GM12865 (cell line): ENCODE measurements around the gene CDK15.

Experiments used
- DNase-seq: peaks from one replicate; pipeline ENCODE4 v3.0.0; 2010; ENCODE audit warnings: low read depth
- H3K4me3 ChIP-seq: 2 replicates; pipeline ENCODE4 v1.5.1; 2011; ENCODE audit warnings: mild to moderate bottlenecking, low read depth, low read length, control low read depth
- CTCF ChIP-seq: IDR thresholded peaks from 2 replicates; pipeline ENCODE4 v1.5.1; 2011; ENCODE audit warnings: low read length, control low read depth, low read depth, inconsistent platforms; ENCODE audit not compliant: insufficient read depth; ENCODE audit errors: missing control alignments

CDK15 gene

DNA sequence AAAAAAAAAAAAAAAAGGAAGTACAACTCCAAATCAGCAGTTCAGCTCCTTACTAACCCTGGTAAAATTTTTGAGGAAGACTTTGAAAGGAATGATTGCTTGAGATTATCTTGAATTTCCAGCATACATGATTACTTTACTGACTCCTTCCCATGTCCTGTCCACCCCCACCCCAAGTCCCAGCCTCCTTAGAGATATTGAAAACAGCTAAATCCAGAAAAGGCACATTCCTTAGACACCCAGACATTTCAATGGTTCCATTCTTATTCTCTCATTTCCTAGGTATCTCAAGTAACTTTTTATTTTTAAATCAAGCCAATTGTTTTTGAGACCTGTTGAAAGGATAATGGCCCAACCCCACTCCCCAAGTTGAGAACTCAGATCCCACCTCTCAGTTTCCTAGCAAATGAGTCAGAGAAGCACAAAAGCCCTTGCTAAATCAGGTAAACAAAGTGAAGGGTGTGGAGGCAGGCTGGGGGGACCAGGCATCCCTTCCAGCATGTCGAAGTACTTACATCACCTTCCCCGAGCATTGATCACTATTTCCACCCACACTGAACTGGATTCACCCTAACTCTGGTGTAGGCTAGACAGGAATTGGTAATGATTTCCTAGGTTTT is 131.9 kb downstream of the CDK15 start:
- DNase-seq: no peak
- no peak for TF ChIP-seq CTCF
- H3K4me3 ChIP-seq: no peak overlapping the region

GRCh38 chr2:201938781-201939180 is 132.4 kb downstream of the CDK15 start:
- no peak overlapping the region for H3K4me3 ChIP-seq
- TF ChIP-seq CTCF: no peak
- no peak for DNase-seq

DNA sequence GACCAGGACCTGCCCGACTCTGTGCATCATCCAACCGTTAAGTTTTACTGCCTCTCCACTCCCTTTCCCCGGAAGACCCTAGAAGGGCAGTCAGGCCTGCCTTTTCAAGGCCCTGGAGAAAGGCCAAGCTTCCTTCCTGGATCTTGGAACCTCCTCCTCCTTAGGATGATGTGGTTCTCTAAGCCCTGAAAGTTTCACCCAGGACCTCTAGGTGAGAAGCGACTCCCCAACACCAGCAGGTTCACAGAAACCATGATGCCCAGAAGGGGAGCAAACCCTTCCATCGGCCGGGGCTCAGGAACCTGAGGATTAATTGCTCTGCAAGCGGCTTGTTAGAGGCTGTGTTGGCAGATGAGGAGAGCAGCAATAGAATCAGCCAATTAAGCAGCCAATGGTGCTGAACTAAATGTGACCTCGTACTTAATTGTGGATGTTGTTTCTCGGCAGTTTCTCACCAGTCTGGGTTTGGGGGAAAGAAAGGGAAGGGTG is 133.2 kb downstream of the CDK15 start:
- TF ChIP-seq CTCF: no peak
- no peak for DNase-seq
- no peak overlapping the region for H3K4me3 ChIP-seq

DNA sequence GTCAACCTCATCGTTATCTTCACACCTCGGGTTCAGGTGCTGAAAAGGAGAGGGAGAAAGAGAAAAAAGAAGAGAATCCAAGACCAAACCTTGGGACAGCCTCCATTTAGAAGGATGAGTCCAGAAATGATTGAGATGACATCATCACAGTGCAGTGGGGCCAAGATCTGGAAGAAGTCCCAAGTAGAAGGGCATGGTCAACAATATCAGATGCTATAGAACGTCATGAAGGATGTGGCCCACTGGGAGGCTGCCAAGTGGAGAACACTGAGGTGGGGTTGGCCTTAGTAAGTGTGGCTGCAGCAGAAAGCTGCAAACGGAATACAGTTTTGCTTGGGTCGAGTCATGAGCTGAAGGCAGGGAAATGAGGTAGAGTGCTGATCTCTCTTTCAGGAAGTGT is 136.2 kb downstream of the CDK15 start:
- no peak overlapping the region for H3K4me3 ChIP-seq
- no peak for TF ChIP-seq CTCF
- DNase-seq: no peak
